Stimulated activated CD8-positive, alpha-beta memory T cell treated with anti-CD3 and anti-CD28 coated beads, Interleukin-4, amount 100 ng/mL, for 24 hours (primary cell): ENCODE results near the gene POGZ.
"Not testable (repeated sequence)": the region's sequence is repeated elsewhere in the genome, so short reads cannot be mapped to it uniquely, and the experiment has no call there.

Source experiments
- DNase-seq: peaks from one replicate; pipeline ENCODE4 v3.0.0-alpha.2; 2020; ENCODE audit warnings: low read depth

POGZ gene

GRCh38 chr1:151476083-151476482 is 16.8 kb upstream of the POGZ start:
- no peak for DNase-seq

GRCh38 chr1:151475175-151475574 is 15.9 kb upstream of the POGZ start:
- no peak for DNase-seq

DNA sequence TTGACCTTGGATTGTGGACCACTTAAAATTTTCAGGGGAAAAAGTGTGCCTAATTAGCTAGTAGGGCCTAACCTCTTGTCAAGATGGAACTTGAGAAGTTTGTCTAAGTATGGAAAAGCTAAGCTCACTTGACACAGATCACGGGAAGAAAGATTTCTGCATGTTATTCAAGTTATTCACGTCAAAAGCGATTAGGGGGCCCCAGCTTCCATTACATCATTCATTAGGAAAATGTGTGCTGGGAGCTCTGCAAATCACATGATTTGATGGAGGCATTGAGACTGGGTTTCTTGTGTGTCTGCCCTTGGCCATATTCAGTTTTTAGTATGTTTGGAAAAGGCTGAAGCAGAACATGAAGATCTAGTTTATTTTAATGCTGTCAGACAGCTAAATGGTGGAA is 15.5 kb upstream of the POGZ start:
- DNase-seq: no peak

DNA sequence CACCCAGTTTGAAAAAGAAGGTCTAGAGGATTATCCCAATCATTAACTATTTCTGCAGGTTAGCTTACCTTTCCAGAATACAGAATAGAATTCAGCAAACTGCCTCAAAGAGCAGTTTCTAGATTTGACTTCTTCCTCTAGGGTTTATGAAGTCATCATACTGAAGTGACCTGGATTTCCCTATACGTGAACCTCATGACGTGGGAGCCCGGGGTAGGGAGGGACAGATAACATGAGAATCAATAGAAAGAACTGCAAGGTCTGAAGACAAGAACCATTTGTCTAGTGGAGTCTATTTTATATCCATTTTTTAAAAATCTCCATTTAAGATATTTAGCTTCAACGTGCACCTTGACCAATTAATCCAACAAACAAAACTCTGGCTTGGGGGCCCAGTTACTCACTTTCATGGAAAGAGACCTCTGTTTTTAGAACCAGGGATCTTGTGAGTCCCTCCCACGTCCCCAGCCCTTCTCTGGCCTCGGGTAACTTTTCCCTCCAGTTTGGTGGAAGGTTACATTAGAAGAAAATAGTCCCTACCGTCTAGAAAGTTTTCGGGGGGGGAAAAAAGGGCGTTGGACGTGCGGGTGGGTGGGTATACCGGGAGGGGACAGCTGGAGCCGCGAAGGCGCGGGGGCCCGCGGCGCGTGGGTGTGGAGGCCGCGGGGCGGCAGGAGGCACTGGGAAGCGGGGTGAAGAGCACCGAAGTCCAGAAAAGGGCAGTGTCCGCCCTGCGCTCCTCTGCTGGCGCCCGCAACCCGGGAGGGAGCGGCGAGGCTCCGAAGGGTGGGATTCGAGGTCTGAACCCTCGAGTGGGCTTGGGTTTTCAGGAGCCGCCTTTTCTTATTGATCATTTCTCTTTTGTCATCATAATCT is 13.8 kb upstream of the POGZ start:
- no peak for DNase-seq

GRCh38 chr1:151465026-151465425 is 5.7 kb upstream of the POGZ start:
- DNase-seq: no peak

- DNase-seq: no peak
These were observed 2.4 kb upstream of the POGZ start for GRCh38 chr1:151461694-151462093.

GRCh38 chr1:151458802-151459330 is 428 bp downstream of the POGZ start:
- peak; percentile 36 for DNase-seq

- peak; percentile 45 for DNase-seq
These were observed 1.1 kb downstream of the POGZ start for GRCh38 chr1:151457911-151458801.

- DNase-seq: no peak
These were observed 3.3 kb downstream of the POGZ start for GRCh38 chr1:151455966-151456365.

DNA sequence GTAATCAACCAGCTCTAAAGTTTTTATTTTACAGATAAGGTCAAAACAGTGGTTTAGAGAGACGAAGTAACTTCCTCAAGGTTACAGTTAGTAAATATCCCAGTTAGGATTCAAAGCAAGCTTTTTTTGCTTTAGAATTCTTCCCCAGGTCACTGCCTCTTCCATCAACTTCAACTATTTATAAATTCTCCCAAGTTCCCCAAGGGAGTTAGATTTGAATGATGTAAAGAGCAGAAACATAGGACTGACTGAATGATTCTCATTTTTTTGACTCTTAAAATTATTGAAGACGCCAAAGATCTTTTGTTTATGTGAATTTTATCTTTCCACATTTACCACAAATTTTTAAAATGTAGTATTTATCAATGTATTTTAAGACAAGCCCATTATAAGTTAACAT is 4.1 kb downstream of the POGZ start:
- DNase-seq: no peak

DNA sequence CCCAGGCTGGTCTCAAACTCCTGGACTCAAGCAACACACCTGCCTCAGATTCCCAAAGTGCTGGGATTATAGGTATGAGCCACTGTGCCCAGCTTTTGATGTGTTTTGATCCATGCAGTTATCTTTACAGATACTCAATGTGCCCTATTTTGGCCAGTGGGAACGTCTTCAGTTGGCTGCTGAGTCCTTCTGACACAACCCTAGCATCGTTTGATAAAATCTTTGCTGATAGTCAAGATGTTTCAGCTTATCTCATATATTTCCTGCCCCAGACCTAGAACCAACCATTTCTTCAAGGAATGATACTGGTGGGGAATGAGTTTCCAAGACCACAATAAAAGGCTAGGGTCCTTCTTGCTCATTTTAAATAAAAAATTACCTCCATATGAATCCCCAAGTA is 11.6 kb downstream of the POGZ start:
- no peak for DNase-seq

DNA sequence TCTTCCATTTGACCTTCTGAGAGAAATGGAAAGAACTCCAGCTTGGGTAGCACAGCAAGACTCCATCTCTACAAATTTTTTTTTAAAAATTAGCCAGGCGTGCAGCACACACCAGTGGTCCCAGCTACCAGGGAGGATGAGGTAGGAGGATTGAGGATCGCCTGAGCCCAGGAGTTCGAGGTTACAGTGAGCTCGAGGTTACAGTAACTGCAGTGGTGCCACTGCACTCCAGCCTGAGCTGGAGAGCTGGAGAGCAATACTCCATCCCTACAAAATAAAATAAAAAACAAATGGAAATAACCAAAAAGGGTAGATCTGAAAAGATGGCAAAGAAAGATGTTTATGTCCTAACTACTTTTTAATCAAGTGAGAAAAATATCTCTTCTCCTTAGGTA is 14.5 kb downstream of the POGZ start:
- no peak for DNase-seq

DNA sequence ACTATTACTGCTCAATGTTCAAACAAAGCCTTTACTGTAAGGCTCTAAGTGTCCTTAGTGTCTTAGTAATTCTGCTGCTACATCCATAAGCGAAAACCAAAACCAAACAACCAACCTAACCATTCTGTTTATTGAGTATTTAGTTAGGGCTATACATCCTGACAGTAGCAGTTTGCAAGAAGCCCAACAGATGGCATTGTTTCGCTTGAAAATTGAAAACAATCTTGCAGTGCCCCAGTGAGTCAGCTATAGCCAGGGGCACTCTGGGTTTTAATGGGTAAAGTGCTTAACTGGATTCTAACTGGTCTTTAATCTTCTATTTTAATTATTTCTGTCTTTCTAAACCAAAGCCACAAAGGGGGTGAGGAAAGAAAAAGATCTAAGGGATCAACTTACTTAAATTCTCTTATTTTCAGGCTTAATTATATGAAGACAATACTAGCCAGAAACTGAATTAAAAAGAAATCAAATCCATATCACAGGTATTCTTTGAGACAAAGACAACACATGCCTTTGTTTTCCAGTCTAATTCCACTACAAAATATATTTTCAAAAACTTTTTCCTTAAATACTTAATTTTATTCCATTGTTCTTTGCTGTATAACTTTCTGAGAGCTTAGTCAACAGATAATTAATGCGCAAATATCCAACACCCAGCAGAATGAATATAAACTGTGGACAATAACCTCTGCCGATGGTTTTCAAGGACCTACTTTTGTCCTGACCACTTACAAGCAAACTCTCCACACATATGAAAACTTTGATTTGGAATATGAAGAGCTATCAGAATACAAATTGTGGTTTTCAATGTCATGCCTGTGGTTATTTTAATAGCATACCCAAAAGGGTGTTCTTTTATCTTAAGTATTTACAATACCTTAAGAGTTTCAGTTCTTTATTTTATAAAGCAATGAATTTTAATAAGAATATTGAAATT is 15.2 kb downstream of the POGZ start:
- DNase-seq: peak; percentile 35

DNA sequence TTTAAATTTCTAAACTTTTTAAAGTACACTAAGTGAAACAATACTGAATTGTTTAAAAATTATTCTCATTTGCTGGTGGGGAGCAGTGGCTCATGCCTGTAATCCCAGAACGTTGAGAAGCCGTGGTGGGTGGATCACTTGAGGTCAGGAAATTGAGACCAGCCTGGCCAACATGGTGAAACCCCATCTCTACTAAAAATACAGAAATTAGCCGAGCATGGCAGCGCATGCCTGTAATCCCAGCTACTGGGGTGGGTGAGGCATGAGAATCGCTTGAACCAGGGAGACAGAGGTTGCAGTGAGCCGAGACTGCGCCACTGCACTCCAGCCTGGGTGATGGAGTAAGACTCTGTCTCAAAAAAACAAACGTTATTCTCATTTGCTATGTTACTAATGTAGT is 21.9 kb downstream of the POGZ start:
- not testable (repeated sequence) for DNase-seq

- no peak for DNase-seq
These were observed 22.3 kb downstream of the POGZ start for GRCh38 chr1:151436985-151437384.

DNA sequence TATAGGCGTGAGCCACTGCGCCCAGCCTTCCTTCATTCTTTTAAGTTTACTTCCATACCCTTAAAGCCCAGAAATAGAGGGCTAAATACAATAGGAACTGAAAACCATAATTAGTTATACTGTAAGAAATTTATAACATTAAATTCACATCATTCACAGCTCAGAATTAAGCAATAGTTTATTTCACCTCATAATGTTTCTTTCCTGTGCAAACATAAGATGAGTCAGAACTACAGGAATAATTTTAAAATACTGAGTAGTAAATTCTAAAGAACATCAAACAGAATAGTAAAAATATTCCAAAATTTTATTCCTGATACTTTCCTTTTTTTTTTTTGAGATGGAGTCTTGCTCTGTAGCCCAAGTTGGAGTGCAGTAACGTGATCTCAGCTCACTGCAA is 24.1 kb downstream of the POGZ start:
- no peak for DNase-seq

GRCh38 chr1:151433827-151434226 is 25.5 kb downstream of the POGZ start:
- not testable (repeated sequence) for DNase-seq

DNA sequence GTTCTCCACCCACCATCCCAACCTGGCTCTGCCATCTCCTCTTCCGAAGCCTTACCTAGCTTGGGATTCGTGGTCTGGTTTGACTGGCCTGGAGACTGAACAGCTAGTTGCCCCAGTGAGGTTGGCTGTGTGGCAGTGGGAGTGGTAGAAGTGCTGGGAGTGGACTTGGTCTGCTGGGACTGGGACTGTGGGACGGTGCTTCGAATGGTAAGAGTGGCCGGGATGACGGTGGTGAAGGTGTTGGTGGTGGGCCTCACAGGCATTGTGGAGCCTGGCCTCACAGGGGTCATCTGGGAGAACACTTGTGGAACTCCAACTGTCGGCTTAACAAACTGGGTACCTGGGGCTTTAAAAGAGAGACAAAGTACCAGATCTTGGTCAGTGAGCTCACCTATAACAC is 31.2 kb downstream of the POGZ start:
- no peak for DNase-seq

- DNase-seq: no peak
These were observed 34.2 kb downstream of the POGZ start for GRCh38 chr1:151425103-151425502.

DNA sequence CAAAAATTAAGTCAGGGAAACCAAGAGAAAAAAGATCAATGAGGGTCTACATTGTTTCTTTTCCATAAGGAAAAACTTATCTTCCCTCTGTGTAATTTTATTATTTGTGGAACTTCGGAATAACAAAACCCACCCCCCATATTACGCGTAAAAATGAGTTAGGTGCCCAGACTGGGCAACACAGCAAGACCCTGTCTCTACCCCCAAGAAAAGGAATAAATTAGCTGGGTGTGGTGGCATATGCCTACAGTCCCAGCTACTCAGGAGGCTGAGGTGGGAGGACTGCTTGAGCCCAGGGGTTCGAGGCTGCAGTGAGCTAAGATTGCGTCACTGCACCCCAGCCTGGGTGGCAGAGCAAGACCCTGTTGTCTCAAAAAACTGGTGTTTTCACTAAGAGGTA is 39.5 kb downstream of the POGZ start:
- no peak for DNase-seq

GRCh38 chr1:151418081-151418480 is 41.2 kb downstream of the POGZ start:
- no peak for DNase-seq

GRCh38 chr1:151416231-151416630 is 43.1 kb downstream of the POGZ start:
- no peak for DNase-seq
